HPDE6-E6E7 (cell line): Measurements from ENCODE around the gene GRWD1.

Experiments used
- DNase-seq: peaks from one replicate; pipeline ENCODE4 v3.0.0; 2011; ENCODE audit warnings: missing footprints; ENCODE audit errors: extremely low spot score

The GRWD1 gene

DNA sequence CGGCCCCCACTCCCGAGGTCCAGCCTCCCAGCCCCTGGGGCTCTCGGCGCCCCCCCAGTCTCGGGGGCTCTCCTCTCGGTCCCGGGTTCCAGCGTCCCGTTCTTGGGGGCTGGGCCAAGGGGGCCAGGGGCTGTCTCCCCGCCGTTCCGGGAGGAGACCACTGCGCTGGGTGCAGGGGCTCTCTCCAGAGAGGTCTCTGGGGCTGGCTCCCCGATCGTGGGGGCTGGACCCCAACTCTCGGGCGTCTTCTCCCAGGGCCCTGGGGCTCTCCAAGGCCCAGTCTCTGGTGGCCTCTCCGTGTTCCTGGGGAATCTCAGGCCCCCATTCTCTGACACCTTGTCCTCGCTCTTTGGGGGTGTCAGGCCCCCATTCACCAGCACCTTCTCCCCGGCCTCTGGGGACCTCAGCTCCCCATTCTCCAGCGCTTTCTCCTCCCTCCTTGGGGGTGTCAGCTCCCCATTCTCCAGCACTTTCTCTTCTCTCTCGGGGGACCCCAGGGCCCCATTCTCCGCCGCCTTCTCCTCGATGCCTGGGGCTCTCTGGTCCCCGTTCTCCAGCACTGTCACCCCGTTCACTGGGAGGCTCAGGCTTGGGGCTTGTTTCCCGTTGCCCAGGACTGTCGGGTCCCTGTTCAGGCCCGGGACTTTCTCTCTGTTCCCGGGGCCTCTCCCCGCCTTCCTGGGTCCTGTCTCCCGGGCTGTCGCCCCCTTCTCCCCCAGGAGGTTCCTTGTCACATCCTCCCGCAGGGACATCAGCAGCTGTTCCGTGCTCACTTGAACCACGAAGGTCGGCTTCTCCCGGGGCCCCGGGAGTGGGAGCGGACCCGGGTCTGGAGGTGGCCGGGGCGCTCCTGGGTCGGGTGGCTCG, 52.2 kb downstream of the GRWD1 start:
- no peak for DNase-seq

DNA sequence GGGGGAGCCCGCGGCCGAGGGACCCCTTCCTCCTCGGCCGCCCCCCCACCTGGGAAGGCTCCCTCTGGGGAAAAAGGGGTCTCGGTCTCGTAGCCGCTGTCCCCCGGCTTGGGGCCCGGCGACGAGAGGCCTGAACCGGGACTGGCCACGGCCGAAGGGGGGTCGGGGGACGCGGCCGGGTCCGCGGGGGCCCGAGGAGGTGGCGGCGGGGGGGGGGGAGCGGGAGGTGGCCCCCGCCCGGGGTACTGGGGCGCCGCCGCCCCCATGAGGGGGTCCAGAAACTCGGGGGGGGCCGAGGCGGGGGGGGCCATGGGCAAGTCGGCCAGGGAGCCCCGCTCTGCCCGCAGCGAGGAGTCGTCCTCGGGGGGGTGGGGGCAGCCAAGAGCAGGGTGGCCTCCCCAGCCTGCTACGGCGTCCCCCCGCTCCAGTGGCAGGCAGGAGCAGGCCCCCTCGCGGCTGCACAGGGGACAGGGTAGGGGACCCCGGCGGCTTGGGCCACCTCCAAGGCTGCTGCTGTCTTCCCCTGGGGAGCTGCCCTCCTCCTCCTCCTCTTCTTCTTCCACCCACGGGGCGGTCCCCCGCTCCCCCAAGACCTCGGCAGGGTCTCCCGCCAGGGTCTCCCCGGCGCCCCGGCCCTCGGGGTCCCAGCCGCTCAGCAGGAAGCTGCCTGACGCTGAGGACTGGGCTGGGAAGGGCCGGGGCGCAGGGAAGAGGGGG, 53.0 kb downstream of the GRWD1 start:
- DNase-seq: no peak

DNA sequence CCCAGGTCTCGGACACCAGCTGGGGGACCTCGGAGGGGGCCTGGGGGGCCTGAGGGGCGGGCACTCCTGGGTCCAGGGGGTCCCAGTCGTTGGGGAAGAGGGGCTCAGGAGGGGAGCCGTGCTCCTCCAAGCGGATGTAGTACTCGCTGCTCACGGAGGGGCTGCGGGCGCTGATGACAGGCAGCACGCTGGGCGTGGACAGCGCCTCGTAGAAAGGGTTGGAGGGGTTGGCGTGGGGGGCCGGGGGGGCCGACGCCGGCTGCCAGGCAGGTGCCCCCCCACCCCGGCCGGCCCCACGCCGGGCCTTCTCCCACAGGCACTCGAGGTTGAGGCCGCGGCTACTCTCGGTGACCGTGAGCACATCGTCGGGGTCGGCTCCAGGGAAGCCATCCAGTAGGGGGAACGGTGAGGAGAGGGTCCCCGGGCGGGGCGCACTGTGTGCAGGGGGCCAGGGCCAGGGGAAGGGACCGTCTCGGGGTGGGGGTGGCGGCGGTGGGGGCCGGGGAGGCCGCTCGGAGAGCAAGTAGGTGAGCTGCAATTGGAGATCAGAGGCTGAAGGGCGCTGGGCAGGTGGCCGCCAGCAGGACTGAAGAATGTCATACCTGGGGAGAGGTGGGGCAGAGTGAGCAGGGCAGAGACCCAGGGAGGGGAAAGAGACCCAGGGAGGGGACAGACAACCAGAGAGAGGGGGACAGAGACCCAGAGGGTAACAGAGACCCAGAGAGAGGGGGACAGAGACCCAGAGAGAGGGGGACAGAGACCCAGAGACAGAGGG, 53.7 kb downstream of the GRWD1 start:
- no peak for DNase-seq

DNA sequence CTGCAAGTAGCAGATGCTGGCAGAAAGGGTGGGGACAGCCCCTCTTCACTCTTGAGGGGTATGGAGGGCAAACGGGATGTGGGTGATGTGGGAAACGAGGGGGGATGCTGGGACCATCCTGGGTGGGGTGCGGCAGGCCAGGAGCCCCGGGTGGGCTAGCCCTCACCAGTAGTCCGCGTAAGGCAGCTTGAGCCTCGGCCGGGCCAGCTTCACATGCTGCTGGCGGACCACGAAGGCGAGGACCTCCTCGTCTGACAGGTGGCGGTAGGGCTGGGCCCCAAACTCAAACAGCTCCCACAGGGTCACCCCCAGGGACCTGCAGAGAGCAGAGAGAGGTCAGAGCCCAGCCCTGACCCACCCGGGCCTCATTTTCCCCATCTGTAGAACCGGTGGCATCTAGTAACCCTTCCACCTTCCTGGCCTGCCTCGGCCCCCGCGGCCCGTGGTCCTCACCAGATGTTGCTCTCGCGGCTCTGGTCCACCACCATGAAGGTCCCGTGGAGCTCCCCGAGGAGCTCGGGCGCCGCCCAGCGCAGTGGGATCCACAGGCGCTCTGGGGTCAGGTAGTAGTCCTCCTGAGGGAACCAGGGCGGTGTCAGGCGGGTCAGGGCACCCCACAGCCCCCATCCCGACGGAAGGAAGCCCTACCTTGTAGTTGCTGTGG, 55.2 kb downstream of the GRWD1 start:
- no peak for DNase-seq

DNA sequence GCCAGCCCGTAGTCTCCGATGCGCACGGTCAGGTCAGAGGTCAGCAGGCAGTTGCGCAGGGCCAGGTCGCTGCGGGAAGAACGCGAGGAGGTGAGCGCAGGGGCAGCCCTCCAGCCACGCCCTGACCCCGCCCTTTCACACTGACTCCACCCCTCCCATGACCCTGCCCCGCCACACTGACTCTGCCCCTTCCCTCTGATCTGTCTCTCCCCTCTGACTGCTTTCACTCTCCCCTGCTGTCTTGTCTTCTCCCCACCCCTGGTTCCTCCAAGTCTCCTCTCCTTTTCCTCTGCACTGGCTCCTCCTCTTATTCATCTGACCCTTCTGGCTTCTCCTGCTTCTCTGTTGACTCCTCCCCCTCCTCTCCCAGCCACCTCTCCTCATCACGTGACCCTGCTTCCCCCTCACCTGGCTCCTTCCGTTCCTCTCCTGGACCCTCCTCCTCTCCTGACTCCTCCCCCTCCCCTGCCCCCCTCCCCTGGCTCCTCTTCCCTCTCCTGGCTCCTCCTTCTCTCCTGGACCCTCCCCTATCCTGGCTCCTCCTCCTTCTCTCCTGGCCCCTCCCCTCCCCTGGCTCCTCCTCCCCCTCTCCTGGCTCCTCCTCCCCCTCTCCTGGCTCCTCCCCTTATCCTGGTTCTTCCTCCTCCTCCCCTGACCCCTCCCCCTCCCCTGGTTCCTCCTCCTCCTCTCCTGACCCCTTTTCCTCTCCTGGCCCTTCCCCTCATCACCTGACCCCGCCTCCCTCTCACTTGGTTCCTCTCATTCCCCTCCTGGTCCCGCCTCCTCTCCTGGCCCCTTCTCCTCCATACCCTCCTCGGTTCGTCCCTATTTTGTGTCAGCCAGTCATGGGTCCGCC, 55.9 kb downstream of the GRWD1 start:
- peak; percentile 97 for DNase-seq

DNA sequence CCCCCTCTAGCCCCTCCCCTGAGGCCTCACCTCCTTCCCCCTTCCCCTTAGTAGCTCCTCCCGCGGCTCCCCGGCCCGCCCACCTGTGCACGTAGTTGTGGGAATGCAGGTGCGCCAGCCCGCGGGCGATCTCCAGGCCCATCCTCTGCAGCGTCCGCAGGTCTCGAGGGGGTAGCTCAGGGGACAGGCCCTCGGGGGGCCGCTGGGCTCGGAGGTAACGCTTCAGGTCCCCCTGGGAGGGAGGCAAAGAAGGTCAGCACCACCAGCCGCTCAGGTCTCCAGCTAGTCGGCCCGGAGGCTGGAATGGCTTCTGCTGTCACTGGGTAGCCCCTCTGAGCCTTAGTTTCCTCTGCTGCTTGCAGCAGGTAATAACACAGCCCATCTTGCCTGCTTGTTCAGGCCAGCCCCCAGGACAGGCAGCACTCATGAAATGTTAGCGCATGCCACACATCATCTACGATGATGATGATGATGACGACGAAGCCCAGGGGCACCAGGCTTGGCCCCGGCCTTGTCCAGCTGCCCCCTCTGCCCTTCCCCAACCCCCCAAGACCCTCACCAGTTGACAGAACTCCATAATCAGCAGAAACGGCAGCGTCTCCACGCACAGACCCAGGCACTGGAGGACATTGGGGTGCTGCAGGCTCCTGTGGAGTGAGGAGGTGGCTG, 56.7 kb downstream of the GRWD1 start:
- DNase-seq: no peak

DNA sequence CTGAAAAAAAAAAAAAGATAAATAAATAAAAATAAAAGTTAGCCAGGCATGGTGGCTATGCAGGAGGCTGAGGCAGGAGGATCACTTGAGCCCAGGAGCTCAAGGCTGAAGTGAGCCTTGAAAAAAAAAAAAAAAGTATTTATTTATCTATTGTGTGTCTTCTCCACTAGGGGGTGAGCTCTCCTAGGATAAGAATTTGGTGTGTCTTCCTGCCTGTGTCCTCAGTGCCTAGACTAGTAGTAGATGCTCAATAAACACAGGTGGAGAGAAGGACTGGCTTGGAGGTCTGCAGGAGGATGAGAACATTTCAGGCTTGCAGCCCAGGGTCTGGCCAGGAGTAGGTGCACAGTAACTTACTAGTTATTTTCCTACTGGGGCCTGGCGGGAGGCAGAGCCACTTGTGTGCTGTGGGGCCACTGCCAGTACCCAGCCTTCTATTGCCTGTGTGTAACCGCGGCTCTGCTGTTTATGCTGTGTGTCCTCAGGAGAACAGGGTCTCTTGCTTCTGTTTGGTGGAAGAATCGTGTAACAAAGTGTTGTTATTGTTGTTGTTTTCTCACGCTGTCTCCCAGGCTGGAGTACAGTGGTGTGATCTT, 60.5 kb downstream of the GRWD1 start:
- DNase-seq: no peak
